Right atrium auricular region (tissue), 2 donors: ENCODE results near the gene LDB3. TPM values are rescaled to one million over a fixed set of nuclear protein-coding genes. Genes with fewer than 3 reads are reported as not detected.
A peak's percentile ranks its signal among the peaks of the same experiment; 100 is the strongest.

Experiments
- DNase-seq: peaks from one replicate; pipeline ENCODE4 v3.0.0-alpha.2; 2019; ENCODE audit warnings: low spot score
- H3K27ac ChIP-seq, 2 donors: fragments of 200-600 bp; sonication (generic); 1 replicate in 1 of 2; 2 replicates in 1 of 2; pipeline ENCODE4 v1.5.1; 2016 to 2019
- H3K27me3 ChIP-seq, 2 donors: fragments of 200-600 bp; sonication (generic); one replicate each; pipeline versions ENCODE4 v1.5.1 to v1.6.0; 2017 to 2019
- H3K36me3 ChIP-seq: fragments of 200-600 bp; sonication (generic); one replicate; pipeline ENCODE4 v1.5.1; 2016
- H3K4me1 ChIP-seq, 2 donors: fragments of 200-600 bp; sonication (generic); one replicate each; pipeline versions ENCODE4 v1.5.1 to v1.6.0; 2017 to 2019
- H3K4me3 ChIP-seq, 2 donors: fragments of 200-600 bp; sonication (generic); 1 replicate in 1 of 2; 2 replicates in 1 of 2; pipeline ENCODE4 v1.5.1; 2017 to 2019; ENCODE audit warnings: mild to moderate bottlenecking in 1 of 2, moderate library complexity in 1 of 2
- H3K9me3 ChIP-seq, 2 donors: fragments of 200-600 bp; sonication (generic); one replicate each; pipeline ENCODE4 v1.5.1; 2019
- CTCF ChIP-seq, 2 donors: fragments of 200-600 bp; sonication (generic); IDR thresholded peaks; one replicate each; pipeline ENCODE4 v1.5.1; 2019; ENCODE audit warnings: antibody characterized with exemption in 2 of 2
- total RNA-seq, 2 donors: library from RNA; depleted of rRNA; stranded (reverse); fragments of >200 nt; gene quantifications; one replicate each; pipeline ENCODE4 v1.1.0, GENCODE V29; 2016

The LDB3 gene
- total RNA-seq, 2 donors from 2014 or later = 448 to 908 TPM

DNA sequence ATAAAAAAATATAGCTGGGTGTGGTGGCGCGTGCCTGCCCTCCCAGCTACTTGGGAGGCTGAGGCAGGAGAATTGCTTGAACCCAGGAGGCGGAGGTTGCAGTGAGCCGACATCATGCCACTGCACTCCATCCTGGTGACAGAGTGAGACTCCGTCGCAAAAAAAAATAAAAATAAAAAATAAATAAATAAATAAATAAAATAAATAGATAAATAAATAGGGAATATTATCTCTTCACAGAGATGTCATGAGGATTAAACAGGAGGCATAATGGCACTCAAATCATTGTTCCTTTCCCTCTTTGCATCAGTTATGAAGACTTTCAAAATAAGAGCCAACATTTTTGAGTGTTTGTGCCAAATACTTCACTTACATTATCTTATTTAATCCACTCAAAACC is 56.1 kb downstream of the LDB3 start:
- no peaks in the 10 kb centered on the region for H3K9me3 ChIP-seq
- DNase-seq = no peak
- no peak overlapping the region for H3K4me3 ChIP-seq
- peaks cover 66% of the 10 kb centered on the region for H3K36me3 ChIP-seq
- TF ChIP-seq CTCF (IDR thresholded peaks at IDR 0.05) = no peak
- peaks cover 0 to 17% of the 10 kb centered on the region in 2 donors for H3K4me1 ChIP-seq
- no peaks in the 10 kb centered on the region for H3K27me3 ChIP-seq
- peak overlapping the region in 1 of 2 donors; percentile 33 for H3K27ac ChIP-seq

DNA sequence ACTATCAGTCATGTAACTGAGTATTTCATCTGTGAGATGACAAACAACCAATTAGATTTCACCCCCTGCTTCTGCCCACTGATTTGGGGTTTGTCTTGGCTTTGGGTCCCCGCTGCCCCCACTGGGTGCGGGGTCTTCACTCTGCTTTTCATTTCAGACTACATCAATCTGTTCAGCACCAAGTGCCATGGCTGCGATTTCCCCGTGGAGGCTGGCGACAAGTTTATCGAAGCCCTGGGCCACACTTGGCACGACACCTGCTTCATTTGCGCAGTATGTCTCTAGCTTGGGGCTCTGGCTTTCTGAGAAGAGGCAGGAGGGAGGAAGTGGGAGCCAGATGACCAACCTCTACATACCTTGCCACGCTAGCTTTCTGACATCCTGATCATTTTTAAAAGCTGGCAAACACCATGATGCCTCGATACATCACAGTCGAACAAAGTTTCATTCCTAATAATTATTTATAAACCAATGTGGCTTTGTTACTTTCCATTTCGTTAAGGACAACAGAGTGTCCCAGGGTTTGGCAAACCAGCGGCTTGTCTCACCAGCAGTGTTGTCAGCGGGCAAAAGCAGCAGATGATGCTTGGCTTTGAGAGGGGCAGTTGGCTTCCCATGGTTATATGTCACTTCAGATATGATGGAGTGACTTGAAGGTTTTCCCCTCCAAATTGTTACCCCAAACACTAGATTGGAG is 57.8 kb downstream of the LDB3 start:
- Histone ChIP-seq H3K36me3 (peaks cover 50% of the 10 kb centered on the region), H3K9me3 (no peaks in the 10 kb centered on the region), H3K27me3 (no peaks in the 10 kb centered on the region), H3K4me3 (no peak overlapping the region), H3K27ac (peak overlapping the region; percentile 22 to 90), H3K4me1 (peaks cover 0 to 31% of the 10 kb centered on the region in 2 donors)
- DNase-seq = no peak
- no peak for TF ChIP-seq CTCF (IDR thresholded peaks at IDR 0.05)

DNA sequence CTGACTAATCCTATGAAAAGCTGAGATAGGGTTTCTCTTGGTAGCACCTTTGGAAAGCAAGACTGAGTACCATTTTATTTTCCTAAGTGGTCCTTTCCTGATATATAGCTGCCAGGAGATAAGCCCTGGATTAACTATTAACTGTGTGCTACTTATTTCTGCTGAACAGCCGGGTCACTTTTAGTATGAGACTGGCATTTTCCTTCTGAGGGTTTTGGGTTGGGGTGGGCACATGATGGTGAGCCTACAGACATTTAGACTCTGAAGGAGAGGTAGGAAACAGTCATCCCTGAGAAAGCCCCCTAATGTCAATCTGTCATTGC is 58.3 kb downstream of the LDB3 start:
- DNase-seq = no peak
- Histone ChIP-seq H3K27ac (peak overlapping the region; percentile 22 to 90), H3K4me3 (no peak overlapping the region), H3K36me3 (peaks cover 45% of the 10 kb centered on the region), H3K27me3 (no peaks in the 10 kb centered on the region), H3K9me3 (no peaks in the 10 kb centered on the region), H3K4me1 (peaks cover 0 to 36% of the 10 kb centered on the region in 2 donors)
- TF ChIP-seq CTCF (IDR thresholded peaks at IDR 0.05) = no peak

DNA sequence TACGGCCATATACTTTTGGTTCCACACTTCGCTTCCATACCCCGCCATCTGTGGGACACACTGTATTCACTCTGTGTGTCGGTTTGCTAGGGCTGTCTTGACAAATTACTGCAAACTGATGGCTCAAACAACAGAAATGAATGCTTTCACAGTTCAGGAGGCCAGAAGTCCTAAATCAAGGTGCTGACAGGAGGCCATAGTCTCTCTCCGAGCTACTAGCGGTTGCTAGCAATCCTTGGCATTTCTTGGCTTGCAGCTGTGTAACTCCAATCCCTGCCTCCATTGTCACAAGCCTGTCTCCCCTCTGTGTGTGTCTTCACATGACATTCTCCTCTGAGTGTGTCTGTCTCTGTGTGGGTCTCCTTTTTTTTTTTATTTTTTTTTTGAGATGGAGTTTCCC is 59.2 kb downstream of the LDB3 start:
- no peak for TF ChIP-seq CTCF (IDR thresholded peaks at IDR 0.05)
- no peak for DNase-seq
- H3K36me3 ChIP-seq = peaks cover 40% of the 10 kb centered on the region
- H3K27ac ChIP-seq = peak overlapping the region; percentile 22 to 90
- peaks cover 0 to 42% of the 10 kb centered on the region in 2 donors for H3K4me1 ChIP-seq
- no peak overlapping the region for H3K4me3 ChIP-seq
- H3K27me3 ChIP-seq = no peaks in the 10 kb centered on the region
- no peaks in the 10 kb centered on the region for H3K9me3 ChIP-seq

DNA sequence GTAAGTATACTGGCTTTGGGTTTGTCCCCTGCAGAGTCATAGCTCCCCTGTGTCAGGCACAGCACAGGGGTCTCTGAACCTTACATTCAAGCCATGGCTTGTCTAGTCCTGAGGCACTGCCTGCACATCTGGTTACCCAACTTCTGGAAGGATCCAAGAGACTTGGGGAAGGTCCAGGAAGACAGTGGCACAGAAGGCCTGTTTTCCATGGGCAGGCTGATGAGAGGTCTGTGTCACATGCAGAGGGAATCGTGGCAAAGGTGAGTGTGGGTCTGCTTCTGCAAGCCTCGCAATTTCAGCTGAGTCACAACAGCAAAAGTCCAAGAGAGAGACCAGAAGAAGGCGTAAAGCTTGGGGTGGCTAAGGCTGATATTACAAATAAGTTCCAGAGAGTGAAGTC is 59.7 kb downstream of the LDB3 start:
- H3K36me3 ChIP-seq = peaks cover 40% of the 10 kb centered on the region
- H3K27ac ChIP-seq = peak overlapping the region in 1 of 2 donors; percentile 90
- H3K9me3 ChIP-seq = no peaks in the 10 kb centered on the region
- peaks cover 0 to 48% of the 10 kb centered on the region in 2 donors for H3K4me1 ChIP-seq
- H3K27me3 ChIP-seq = no peaks in the 10 kb centered on the region
- TF ChIP-seq CTCF (IDR thresholded peaks at IDR 0.05) = no peak
- no peak overlapping the region for H3K4me3 ChIP-seq
- DNase-seq = no peak

GRCh38 chr10:86729677-86730076 is 61.4 kb downstream of the LDB3 start:
- H3K4me1 ChIP-seq = peaks cover 0 to 52% of the 10 kb centered on the region in 2 donors

More at GRCh38 chr10:86729677-86730076, 61.4 kb downstream of the LDB3 start:
- Histone ChIP-seq H3K27me3 (no peaks in the 10 kb centered on the region), H3K27ac (peak overlapping the region; percentile 15 to 90), H3K36me3 (peaks cover 43% of the 10 kb centered on the region), H3K4me3 (no peak overlapping the region), H3K9me3 (no peaks in the 10 kb centered on the region)
- no peak for DNase-seq
- TF ChIP-seq CTCF (IDR thresholded peaks at IDR 0.05) = no peak
